ENCODE measurements around the gene SDC3. TPM values are rescaled to one million over a fixed set of nuclear protein-coding genes. Genes with fewer than 3 reads are reported as not detected.

The SDC3 gene
- total RNA-seq, 1 experiment from 2014 or later: 10.0 TPM

- H3K9ac ChIP-seq (ENCODE audit: low read length): no peak overlapping the region
- no peaks in the 10 kb centered on the region for H3K36me3 ChIP-seq (ENCODE audit: low read depth, low read length)
- H3K4me3 ChIP-seq (ENCODE audit: low read length): no peak overlapping the region
- H3K4me2 ChIP-seq (ENCODE audit: low read length): no peak overlapping the region
- ATAC-seq (no peak), DNase-seq (no peak)
- TF ChIP-seq, protein P1, sequence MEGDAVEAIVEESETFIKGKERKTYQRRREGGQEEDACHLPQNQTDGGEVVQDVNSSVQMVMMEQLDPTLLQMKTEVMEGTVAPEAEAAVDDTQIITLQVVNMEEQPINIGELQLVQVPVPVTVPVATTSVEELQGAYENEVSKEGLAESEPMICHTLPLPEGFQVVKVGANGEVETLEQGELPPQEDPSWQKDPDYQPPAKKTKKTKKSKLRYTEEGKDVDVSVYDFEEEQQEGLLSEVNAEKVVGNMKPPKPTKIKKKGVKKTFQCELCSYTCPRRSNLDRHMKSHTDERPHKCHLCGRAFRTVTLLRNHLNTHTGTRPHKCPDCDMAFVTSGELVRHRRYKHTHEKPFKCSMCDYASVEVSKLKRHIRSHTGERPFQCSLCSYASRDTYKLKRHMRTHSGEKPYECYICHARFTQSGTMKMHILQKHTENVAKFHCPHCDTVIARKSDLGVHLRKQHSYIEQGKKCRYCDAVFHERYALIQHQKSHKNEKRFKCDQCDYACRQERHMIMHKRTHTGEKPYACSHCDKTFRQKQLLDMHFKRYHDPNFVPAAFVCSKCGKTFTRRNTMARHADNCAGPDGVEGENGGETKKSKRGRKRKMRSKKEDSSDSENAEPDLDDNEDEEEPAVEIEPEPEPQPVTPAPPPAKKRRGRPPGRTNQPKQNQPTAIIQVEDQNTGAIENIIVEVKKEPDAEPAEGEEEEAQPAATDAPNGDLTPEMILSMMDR (conservative IDR thresholded peaks at IDR 0.05; ENCODE audit: low read depth, low read length): no peak
- no peak for TF ChIP-seq EZH2phosphoT487 (IDR thresholded peaks at IDR 0.05; ENCODE audit: borderline replicate concordance, low read length)
- TF ChIP-seq EZH2 (IDR thresholded peaks at IDR 0.05; ENCODE audit: low read length, unreplicated experiment): no peak
- BruUV-seq (replicated peaks): no TSS peak
- no peaks in the 10 kb centered on the region for H3F3A ChIP-seq (ENCODE audit: low read length, unreplicated experiment)
- no peaks in the 10 kb centered on the region for H3K4me1 ChIP-seq (ENCODE audit: insufficient read depth, low read length)
- no peaks in the 10 kb centered on the region for H3K79me2 ChIP-seq (ENCODE audit: low read length)
- no peaks in the 10 kb centered on the region for H4K20me1 ChIP-seq (ENCODE audit: low read length)
- ChIA-PET CTCF (no interaction called here), POLR2A (ENCODE audit: unreplicated experiment) (no interaction called here)
- H3K27me3 ChIP-seq (ENCODE audit: low read length): no peaks in the 10 kb centered on the region
- H3K27ac ChIP-seq (ENCODE audit: low read length): no peak overlapping the region
- intact Hi-C loops (cut with micrococcal nuclease): no loop called here
- H2AFZ ChIP-seq (ENCODE audit: low read length): no peak overlapping the region
- no peaks in the 10 kb centered on the region for H3K9me2 ChIP-seq (replicated peaks; ENCODE audit: low read length)
- H3K9me3 ChIP-seq (ENCODE audit: low read length): no peaks in the 10 kb centered on the region
Observed at GRCh38 chr1:30866594-30866993, 42.0 kb downstream of the SDC3 start.

- CTCF ChIA-PET: no interaction called here
- no peak for TF ChIP-seq EZH2phosphoT487 (IDR thresholded peaks at IDR 0.05; ENCODE audit: borderline replicate concordance, low read length)
- no peak for TF ChIP-seq EZH2 (IDR thresholded peaks at IDR 0.05; ENCODE audit: low read length, unreplicated experiment)
- TF ChIP-seq, protein P1 (conservative IDR thresholded peaks at IDR 0.05; ENCODE audit: low read depth, low read length): no peak
- no peaks in the 10 kb centered on the region for H3K9me2 ChIP-seq (replicated peaks; ENCODE audit: low read length)
- H3K9ac ChIP-seq (ENCODE audit: low read length): no peak overlapping the region
- H3K27ac ChIP-seq (ENCODE audit: low read length): no peak overlapping the region
- no peaks in the 10 kb centered on the region for H3K9me3 ChIP-seq (ENCODE audit: low read length)
- no peak overlapping the region for H2AFZ ChIP-seq (ENCODE audit: low read length)
- H3F3A ChIP-seq (ENCODE audit: low read length, unreplicated experiment): no peaks in the 10 kb centered on the region
- BruUV-seq (replicated peaks): no TSS peak
- H3K36me3 ChIP-seq (ENCODE audit: low read depth, low read length): no peaks in the 10 kb centered on the region
- ATAC-seq (no peak), DNase-seq (no peak)
- no peaks in the 10 kb centered on the region for H3K27me3 ChIP-seq (ENCODE audit: low read length)
- H3K4me3 ChIP-seq (ENCODE audit: low read length): no peak overlapping the region
- no peaks in the 10 kb centered on the region for H4K20me1 ChIP-seq (ENCODE audit: low read length)
- intact Hi-C loops (cut with micrococcal nuclease): no loop called here
- no peak overlapping the region for H3K4me2 ChIP-seq (ENCODE audit: low read length)
- POLR2A ChIA-PET (ENCODE audit: unreplicated experiment): interaction anchor here (0.6 kb wide), 1 partner anchor 49 kb away, joined by 12 read pairs; no protein-coding TSS in a partner anchor
- no peaks in the 10 kb centered on the region for H3K79me2 ChIP-seq (ENCODE audit: low read length)
- no peaks in the 10 kb centered on the region for H3K4me1 ChIP-seq (ENCODE audit: insufficient read depth, low read length)
Observed at GRCh38 chr1:30864681-30865080, 43.9 kb downstream of the SDC3 start.

GRCh38 chr1:30863858-30864604, 44.5 kb downstream of the SDC3 start:
- Histone ChIP-seq H4K20me1 (ENCODE audit: low read length) (no peaks in the 10 kb centered on the region), H3F3A (ENCODE audit: low read length, unreplicated experiment) (no peaks in the 10 kb centered on the region), H2AFZ (ENCODE audit: low read length) (no peak overlapping the region), H3K27ac (ENCODE audit: low read length) (no peak overlapping the region), H3K79me2 (ENCODE audit: low read length) (no peaks in the 10 kb centered on the region), H3K9me3 (ENCODE audit: low read length) (no peaks in the 10 kb centered on the region), H3K9me2 (replicated peaks; ENCODE audit: low read length) (no peaks in the 10 kb centered on the region), H3K4me2 (ENCODE audit: low read length) (no peak overlapping the region), H3K9ac (ENCODE audit: low read length) (no peak overlapping the region), H3K27me3 (ENCODE audit: low read length) (no peaks in the 10 kb centered on the region), H3K4me3 (ENCODE audit: low read length) (no peak overlapping the region), H3K4me1 (ENCODE audit: insufficient read depth, low read length) (no peaks in the 10 kb centered on the region), H3K36me3 (ENCODE audit: low read depth, low read length) (no peaks in the 10 kb centered on the region)
- intact Hi-C loops (cut with micrococcal nuclease): no loop called here
- ATAC-seq (no peak), DNase-seq (no peak)
- ChIA-PET CTCF (no interaction called here), POLR2A (ENCODE audit: unreplicated experiment) (no interaction called here)
- no TSS peak for BruUV-seq (replicated peaks)
- no peak for TF ChIP-seq EZH2phosphoT487 (IDR thresholded peaks at IDR 0.05; ENCODE audit: borderline replicate concordance, low read length)
